ENCODE measurements around the gene MAZ.

Gene MAZ

GRCh38 chr16:29809850-29810698, 3.7 kb downstream of the MAZ start:
- peak in 1 of 2 donors; percentile 45 for DNase-seq (ENCODE audit: low read depth in 2 of 2)

GRCh38 chr16:29810699-29811169, 4.4 kb downstream of the MAZ start:
- DNase-seq (ENCODE audit: low read depth in 2 of 2), result no peak

GRCh38 chr16:29811170-29811895, 5.0 kb downstream of the MAZ start:
- peak; percentile 77 to 79 for DNase-seq (ENCODE audit: low read depth in 2 of 2)

- DNase-seq (ENCODE audit: low read depth in 2 of 2), result peak in 1 of 2 donors; percentile 50
Measured at GRCh38 chr16:29811896-29812665, 5.8 kb downstream of the MAZ start, which contains the start of gene PRRT2. TSS of gene PRRT2 (plus strand) at chr16:29812193. CDS start at chr16:29813055, 862 bp downstream.

- no peak for DNase-seq (ENCODE audit: low read depth in 2 of 2)
Measured at GRCh38 chr16:29812754-29813643, 6.7 kb downstream of the MAZ start.

- DNase-seq (ENCODE audit: low read depth in 2 of 2), result no peak
Measured at GRCh38 chr16:29813644-29814562, 7.6 kb downstream of the MAZ start.

- no peak for DNase-seq (ENCODE audit: low read depth in 2 of 2)
Measured at GRCh38 chr16:29814592-29814991, 8.3 kb downstream of the MAZ start.

- no peak for DNase-seq (ENCODE audit: low read depth in 2 of 2)
Measured at GRCh38 chr16:29815032-29815721, 8.8 kb downstream of the MAZ start.

GRCh38 chr16:29815793-29816693, 9.7 kb downstream of the MAZ start, which contains the start of gene PAGR1:
TSS of gene PAGR1 (plus strand) at chr16:29816152. CDS start at chr16:29816526, 374 bp downstream.
- DNase-seq (ENCODE audit: low read depth in 2 of 2), result peak; percentile 95 to 97

- DNase-seq (ENCODE audit: low read depth in 2 of 2), result peak in 1 of 2 donors; percentile 60
Measured at GRCh38 chr16:29816694-29817441, 10.5 kb downstream of the MAZ start.

GRCh38 chr16:29818082-29818481, 11.8 kb downstream of the MAZ start:
- DNase-seq (ENCODE audit: low read depth in 2 of 2), result no peak

- no peak for DNase-seq (ENCODE audit: low read depth in 2 of 2)
Measured at GRCh38 chr16:29819506-29819905, 13.2 kb downstream of the MAZ start.

- DNase-seq (ENCODE audit: low read depth in 2 of 2), result peak in 1 of 2 donors; percentile 50
Measured at GRCh38 chr16:29820271-29820701, 14.0 kb downstream of the MAZ start, which contains the start of gene MVP. TSS of gene MVP (plus strand) at chr16:29820462. CDS start at chr16:29830550, 10,088 bp downstream.

- DNase-seq (ENCODE audit: low read depth in 2 of 2), result peak in 1 of 2 donors; percentile 52
Measured at GRCh38 chr16:29820730-29821642, 14.7 kb downstream of the MAZ start.

GRCh38 chr16:29821643-29822115, 15.3 kb downstream of the MAZ start:
- no peak for DNase-seq (ENCODE audit: low read depth in 2 of 2)

Data from stimulated activated CD8-positive, alpha-beta memory T cell treated with anti-CD3 and anti-CD28 coated beads, Interleukin-2, amount 100 ng/mL, for 48 hours (primary cell).